Mucosa of descending colon (tissue), 3 donors: ENCODE results near the gene PATJ. TPM values are rescaled to one million over a fixed set of nuclear protein-coding genes. Genes with fewer than 3 reads are reported as not detected.
A peak's percentile ranks its signal among the peaks of the same experiment; 100 is the strongest.

ENCODE experiments used
- ATAC-seq: fragments of 200-7000 bp; cut with Tn5 transposase; one replicate; pipeline ENCODE4 v1.9.1; 2020; ENCODE audit warnings: mild to moderate bottlenecking, moderate library complexity
- DNase-seq, 3 donors: peaks; one replicate each; pipeline ENCODE4 v3.0.0-alpha.2; 2020
- H3K36me3 ChIP-seq: fragments of 200-600 bp; one replicate; pipeline ENCODE4 v1.8.0; 2021; ENCODE audit warnings: low read depth, mild to moderate bottlenecking
- H3K4me1 ChIP-seq: fragments of 200-600 bp; one replicate; pipeline ENCODE4 v1.8.0; 2021; ENCODE audit warnings: low read depth, mild to moderate bottlenecking
- H3K4me3 ChIP-seq: fragments of 200-600 bp; one replicate; pipeline ENCODE4 v1.8.0; 2021; ENCODE audit warnings: mild to moderate bottlenecking
- H3K9me3 ChIP-seq: fragments of 200-600 bp; one replicate; pipeline ENCODE4 v1.8.0; 2021; ENCODE audit warnings: mild to moderate bottlenecking
- CTCF ChIP-seq: fragments of 200-600 bp; IDR thresholded peaks from one replicate; pipeline ENCODE4 v1.8.0; 2022; ENCODE audit warnings: antibody characterized with exemption, mild to moderate bottlenecking
- intact Hi-C, 2 donors: fragments of 100-400 bp; cut with DNase I in 1 of 2; cut with micrococcal nuclease in 1 of 2; formaldehyde crosslinking; loops; one replicate each; pipeline versions ENCODE4 v1.11.0 to v1.11.1; 2022; cut with DNase I, micrococcal nuclease
- total RNA-seq, 3 donors: library from RNA; stranded (reverse); fragmentation: NEBNext Ultra II Directional in 2 of 3; extraction: Animal tissue kit (Norgen Biotek cat#: 25700) in 2 of 3; gene quantifications; one replicate each; pipeline versions ENCODE4 v1.2.1 to v1.2.4, GENCODE V29; 2021 to 2023
- donor health status: DM: no; HTN: no; CAD: no; lungs with moderate emphysema.
- donor health status: DM: no; HTN: no; CAD: no.
- donor health status: DM: no; HTN: yes; CAD: no.

The PATJ gene
- total RNA-seq, 3 donors from 2014 or later: 58.6 to 112 (median 65.9) TPM

GRCh38 chr1:62187548-62187947 is 445.3 kb downstream of the PATJ start:
- H3K4me1 ChIP-seq: no peaks in the 10 kb centered on the region
- DNase-seq (no peak), ATAC-seq (no peak)
- H3K9me3 ChIP-seq: no peaks in the 10 kb centered on the region
- H3K4me3 ChIP-seq: no peak overlapping the region
- intact Hi-C loops: no loop called here
- H3K36me3 ChIP-seq: no peaks in the 10 kb centered on the region
- TF ChIP-seq CTCF: no peak

GRCh38 chr1:62188111-62188510 is 445.8 kb downstream of the PATJ start:
- no peaks in the 10 kb centered on the region for H3K36me3 ChIP-seq
- intact Hi-C loops: no loop called here
- no peaks in the 10 kb centered on the region for H3K4me1 ChIP-seq
- ATAC-seq (no peak), DNase-seq (no peak)
- H3K4me3 ChIP-seq: no peak overlapping the region
- H3K9me3 ChIP-seq: no peaks in the 10 kb centered on the region
- TF ChIP-seq CTCF: no peak

GRCh38 chr1:62194651-62195544 is 452.6 kb downstream of the PATJ start, which contains the start of gene L1TD1:
TSS of gene L1TD1 (plus strand) at chr1:62194849. CDS start at chr1:62206629, 11,780 bp downstream.
- Histone ChIP-seq H3K36me3 (no peaks in the 10 kb centered on the region), H3K9me3 (no peaks in the 10 kb centered on the region), H3K4me3 (no peak within 1 kb of the TSS), H3K4me1 (no peaks in the 10 kb centered on the region)
- intact Hi-C loops: no loop called here
- peak; percentile 60 to 75 (median 70) for DNase-seq
- TF ChIP-seq CTCF: no peak
- peak; percentile 96 for ATAC-seq

- DNase-seq (no peak), ATAC-seq (no peak)
- TF ChIP-seq CTCF: no peak
- no peaks in the 10 kb centered on the region for H3K9me3 ChIP-seq
- H3K4me3 ChIP-seq: no peak overlapping the region
- intact Hi-C loops: no loop called here
- no peaks in the 10 kb centered on the region for H3K4me1 ChIP-seq
- H3K36me3 ChIP-seq: no peaks in the 10 kb centered on the region
These were observed 453.9 kb downstream of the PATJ start for GRCh38 chr1:62196086-62196690.

- intact Hi-C loops: no loop called here
- Histone ChIP-seq H3K9me3 (no peaks in the 10 kb centered on the region), H3K4me3 (no peak overlapping the region), H3K36me3 (no peaks in the 10 kb centered on the region), H3K4me1 (no peaks in the 10 kb centered on the region)
- no peak for TF ChIP-seq CTCF
- no peak for DNase-seq
- no peak for ATAC-seq
These were observed 455.9 kb downstream of the PATJ start for GRCh38 chr1:62198069-62198780.
